ENCODE data around the gene FADS2.

DNA sequence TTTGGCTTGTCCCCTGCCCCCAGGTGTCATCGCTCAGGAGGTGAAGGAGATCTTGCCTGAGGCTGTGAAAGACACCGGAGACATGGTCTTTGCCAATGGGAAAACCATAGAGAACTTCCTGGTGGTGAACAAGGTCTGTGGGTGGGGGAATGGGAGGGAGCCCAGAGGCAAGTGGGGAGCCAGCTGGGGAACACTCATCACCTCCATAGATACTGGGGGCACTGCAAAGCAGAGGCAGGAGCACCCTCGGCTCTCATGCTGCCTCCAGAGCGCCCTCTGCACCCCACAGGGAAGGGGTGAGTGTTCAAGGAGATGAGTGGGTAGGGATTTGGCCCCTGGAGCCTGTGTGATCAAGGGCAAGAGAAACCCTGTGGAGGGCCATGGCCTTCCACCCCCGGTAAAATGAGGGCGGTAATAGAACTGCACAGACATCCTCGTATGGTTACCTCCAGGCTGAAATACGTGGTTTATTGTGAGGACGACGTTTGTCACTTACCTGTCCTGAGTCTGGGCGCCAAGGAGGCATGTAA, 49.7 kb upstream of the FADS2 start:
- TF ChIP-seq POLR2A (IDR thresholded peaks at IDR 0.05; ENCODE audit: low read depth, low read length) (no peak), POLR2AphosphoS5 (IDR thresholded peaks at IDR 0.05; ENCODE audit: low read depth, low read length) (no peak), TAF1 (IDR thresholded peaks at IDR 0.05; ENCODE audit: borderline replicate concordance, low read depth, low read length) (no peak)

All from GM12892 (cell line).